Nephron progenitor cell (in vitro differentiated cells): ENCODE results near the gene TLR1.

Source experiments
- DNase-seq: peaks from one replicate; pipeline ENCODE4 v3.0.0; 2021
- H3K27ac Mint-ChIP-seq: 2 replicates; pipeline ENCODE4 v1.8.0; 2021; ENCODE audit warnings: mild to moderate bottlenecking, moderate library complexity, mixed read lengths
- H3K27me3 Mint-ChIP-seq: 2 replicates; pipeline ENCODE4 v1.8.0; 2021; ENCODE audit warnings: mild to moderate bottlenecking, low read depth, mixed read lengths; ENCODE audit not compliant: poor library complexity
- H3K36me3 Mint-ChIP-seq: 2 replicates; pipeline ENCODE4 v1.8.0; 2021; ENCODE audit warnings: low read depth, mixed read lengths
- H3K4me1 Mint-ChIP-seq: 2 replicates; pipeline ENCODE4 v1.8.0; 2021; ENCODE audit warnings: mixed read lengths
- H3K4me3 Mint-ChIP-seq: 2 replicates; pipeline ENCODE4 v1.8.0; 2021; ENCODE audit warnings: mild to moderate bottlenecking, moderate library complexity, mixed read lengths
- H3K9me3 Mint-ChIP-seq: 2 replicates; pipeline ENCODE4 v1.8.0; 2021; ENCODE audit warnings: mild to moderate bottlenecking, moderate library complexity, mixed read lengths
- CTCF ChIP-seq: fragments of 200-600 bp; sonication (generic); IDR thresholded peaks from 2 replicates; pipeline ENCODE4 v1.5.0; 2021; ENCODE audit warnings: antibody characterized with exemption

Gene TLR1

DNA sequence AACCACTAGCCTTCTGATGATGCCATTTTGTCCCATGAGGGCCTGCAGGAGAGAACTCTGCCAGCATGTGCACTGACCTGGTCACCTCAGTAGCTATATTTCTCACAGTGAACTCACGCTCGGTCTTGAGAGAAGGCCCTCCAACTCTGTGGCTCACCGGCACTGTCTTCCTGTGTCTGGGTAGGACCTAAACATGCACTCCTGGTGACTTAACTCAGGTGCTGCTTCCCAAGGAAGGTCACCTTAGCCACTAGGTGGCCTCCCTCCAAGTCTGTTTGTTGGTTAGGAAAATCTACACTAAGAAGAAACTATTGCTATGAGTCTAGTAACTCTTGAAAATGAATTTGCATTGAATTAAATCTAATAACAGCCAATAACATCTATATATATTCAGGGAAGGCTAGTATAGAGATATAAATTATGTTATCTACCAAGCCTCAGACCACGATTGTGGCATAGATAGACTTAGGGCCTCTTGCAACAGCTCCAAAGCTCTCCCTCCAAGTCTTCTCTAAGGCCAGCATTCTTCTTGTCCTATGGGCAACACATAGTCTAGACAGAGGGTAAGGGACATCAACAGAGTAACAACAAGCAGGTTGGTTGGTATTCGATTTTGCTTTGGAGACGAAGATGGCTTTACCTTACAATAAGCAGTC, 46.5 kb downstream of the TLR1 start:
- Mint-ChIP-seq H3K27ac (no peak overlapping the region), H3K4me1 (peaks cover 11% of the 10 kb centered on the region)
- no peak for TF ChIP-seq CTCF

DNA sequence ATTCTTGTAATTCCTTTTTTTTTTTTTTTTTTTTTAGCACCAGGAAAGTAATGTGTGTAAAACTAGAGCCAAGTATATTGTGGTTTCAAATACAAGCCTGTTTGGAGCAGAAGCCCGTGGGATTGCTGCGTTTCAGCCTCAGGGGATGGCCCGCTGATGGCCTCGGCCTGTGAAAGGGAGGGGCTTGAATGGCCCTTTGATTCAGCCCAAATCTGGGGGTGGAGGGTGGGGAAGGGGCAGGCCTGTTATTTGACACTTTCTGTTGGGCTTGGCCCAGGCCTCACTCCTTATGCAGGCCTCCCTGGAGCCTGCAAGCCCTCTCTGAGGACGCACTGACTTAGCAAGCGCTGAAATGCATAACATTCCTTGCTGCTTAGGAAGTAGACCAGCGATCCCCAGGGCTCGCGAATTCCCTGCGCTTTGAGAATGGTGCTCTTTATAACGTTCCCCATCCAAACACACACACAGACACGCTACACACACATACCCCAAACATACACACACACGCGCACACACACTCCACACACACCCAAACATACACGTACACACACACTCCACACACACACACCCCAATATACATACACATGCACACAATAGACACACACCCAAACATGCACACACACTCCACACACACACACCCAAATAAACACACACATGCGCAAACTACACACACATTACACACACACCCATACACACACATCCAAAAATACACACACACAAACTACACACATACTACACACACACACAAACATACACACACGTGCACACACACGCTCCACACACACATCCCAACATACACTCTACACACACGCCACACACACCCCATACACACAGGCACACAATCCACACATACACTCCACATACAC, 51.4 kb downstream of the TLR1 start:
- peak; percentile 83 for DNase-seq

More for the DNA sequence above, 46.5 kb downstream of the TLR1 start:
- no peak overlapping the region for H3K4me3 Mint-ChIP-seq
- no peak for DNase-seq
- no peaks in the 10 kb centered on the region for H3K9me3 Mint-ChIP-seq
- H3K36me3 Mint-ChIP-seq, result no peaks in the 10 kb centered on the region
- H3K27me3 Mint-ChIP-seq, result no peaks in the 10 kb centered on the region

DNA sequence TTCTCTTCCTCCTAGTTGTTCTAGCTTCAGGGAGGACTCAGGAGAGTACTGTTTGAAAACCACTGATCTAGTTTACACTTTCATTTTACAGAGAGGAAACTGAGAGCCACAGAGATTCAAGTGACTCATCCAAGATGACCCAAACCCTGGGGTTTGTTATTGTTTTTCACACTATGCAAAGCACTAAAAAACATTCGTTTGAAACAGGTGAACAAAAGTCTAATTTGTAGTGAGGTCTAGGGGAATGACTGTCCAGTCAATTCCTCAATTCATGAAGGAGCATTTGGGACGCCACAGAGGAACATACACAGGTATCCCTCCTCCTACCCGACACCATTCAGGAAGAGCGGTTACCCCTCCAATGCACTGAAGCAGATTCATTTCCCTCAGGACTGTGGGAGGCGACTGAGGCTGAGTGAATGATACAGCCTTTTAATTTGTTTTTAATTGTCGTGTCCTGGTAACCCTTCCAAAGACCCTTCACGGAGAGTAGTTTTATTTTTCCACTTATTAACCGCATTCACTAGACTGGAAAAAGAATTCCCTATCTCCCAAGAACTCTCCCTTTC, 52.1 kb downstream of the TLR1 start:
- no peak for TF ChIP-seq CTCF
- H3K4me1 Mint-ChIP-seq, result peaks cover 12% of the 10 kb centered on the region
- H3K27me3 Mint-ChIP-seq, result no peaks in the 10 kb centered on the region
- DNase-seq, result no peak
- peaks cover 14% of the 10 kb centered on the region for H3K9me3 Mint-ChIP-seq
- peaks cover 9% of the 10 kb centered on the region for H3K36me3 Mint-ChIP-seq
- H3K4me3 Mint-ChIP-seq, result no peak overlapping the region
- no peak overlapping the region for H3K27ac Mint-ChIP-seq

More for the DNA sequence above, 51.4 kb downstream of the TLR1 start:
- H3K4me3 Mint-ChIP-seq, result no peak overlapping the region
- H3K4me1 Mint-ChIP-seq, result peaks cover 12% of the 10 kb centered on the region
- peaks cover 9% of the 10 kb centered on the region for H3K9me3 Mint-ChIP-seq
- H3K36me3 Mint-ChIP-seq, result peaks cover 6% of the 10 kb centered on the region
- TF ChIP-seq CTCF, result no peak
- H3K27ac Mint-ChIP-seq, result no peak overlapping the region
- no peaks in the 10 kb centered on the region for H3K27me3 Mint-ChIP-seq

- Mint-ChIP-seq H3K27me3 (no peaks in the 10 kb centered on the region), H3K36me3 (peaks cover 14% of the 10 kb centered on the region), H3K9me3 (peaks cover 23% of the 10 kb centered on the region), H3K4me3 (no peak overlapping the region), H3K27ac (no peak overlapping the region), H3K4me1 (peaks cover 12% of the 10 kb centered on the region)
- TF ChIP-seq CTCF, result no peak
- no peak for DNase-seq
Observed at GRCh38 chr4:38751341-38752010, 53.1 kb downstream of the TLR1 start.

GRCh38 chr4:38749336-38749735, 55.3 kb downstream of the TLR1 start:
- Mint-ChIP-seq H3K4me1 (peaks cover 12% of the 10 kb centered on the region), H3K4me3 (no peak overlapping the region), H3K9me3 (peaks cover 24% of the 10 kb centered on the region), H3K27ac (no peak overlapping the region), H3K27me3 (no peaks in the 10 kb centered on the region), H3K36me3 (peaks cover 14% of the 10 kb centered on the region)
- TF ChIP-seq CTCF, result no peak
- DNase-seq, result no peak
